Measurements from ENCODE around the gene COASY.
A peak's percentile ranks its signal among the peaks of the same experiment; 100 is the strongest.

The COASY gene

DNA sequence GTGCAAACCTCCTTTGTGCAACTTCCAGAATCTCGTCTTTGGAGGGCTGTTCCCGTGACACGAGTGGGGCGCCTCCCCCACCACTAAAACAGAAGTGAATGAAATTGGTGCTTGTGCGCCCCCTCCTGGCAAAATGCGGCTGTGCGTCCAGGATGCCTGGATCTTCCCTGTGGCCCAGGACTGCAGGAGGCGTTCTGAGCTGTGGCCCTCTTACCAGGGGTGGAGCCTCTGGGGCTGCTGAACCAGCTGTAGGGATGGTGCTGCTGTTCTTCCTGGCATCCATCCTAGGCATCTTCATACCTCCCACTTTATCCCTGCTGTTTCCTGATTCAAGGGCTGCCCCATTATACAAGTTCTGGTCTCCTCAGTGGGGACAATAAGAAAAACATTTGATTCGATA is 44.4 kb upstream of the COASY start:
- H3K27ac ChIP-seq, result peak overlapping the region; percentile 97
- ChIA-PET CTCF (interaction anchor here (0.5 to 2.4 kb wide), 8 partner anchors 10 to 197 kb away, joined by 3 to 14 read pairs (median 4); no protein-coding TSS in a partner anchor), POLR2A (ENCODE audit: low non-redundant PET) (no interaction called here)
- TF ChIP-seq, protein P1, sequence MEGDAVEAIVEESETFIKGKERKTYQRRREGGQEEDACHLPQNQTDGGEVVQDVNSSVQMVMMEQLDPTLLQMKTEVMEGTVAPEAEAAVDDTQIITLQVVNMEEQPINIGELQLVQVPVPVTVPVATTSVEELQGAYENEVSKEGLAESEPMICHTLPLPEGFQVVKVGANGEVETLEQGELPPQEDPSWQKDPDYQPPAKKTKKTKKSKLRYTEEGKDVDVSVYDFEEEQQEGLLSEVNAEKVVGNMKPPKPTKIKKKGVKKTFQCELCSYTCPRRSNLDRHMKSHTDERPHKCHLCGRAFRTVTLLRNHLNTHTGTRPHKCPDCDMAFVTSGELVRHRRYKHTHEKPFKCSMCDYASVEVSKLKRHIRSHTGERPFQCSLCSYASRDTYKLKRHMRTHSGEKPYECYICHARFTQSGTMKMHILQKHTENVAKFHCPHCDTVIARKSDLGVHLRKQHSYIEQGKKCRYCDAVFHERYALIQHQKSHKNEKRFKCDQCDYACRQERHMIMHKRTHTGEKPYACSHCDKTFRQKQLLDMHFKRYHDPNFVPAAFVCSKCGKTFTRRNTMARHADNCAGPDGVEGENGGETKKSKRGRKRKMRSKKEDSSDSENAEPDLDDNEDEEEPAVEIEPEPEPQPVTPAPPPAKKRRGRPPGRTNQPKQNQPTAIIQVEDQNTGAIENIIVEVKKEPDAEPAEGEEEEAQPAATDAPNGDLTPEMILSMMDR (conservative IDR thresholded peaks at IDR 0.05; ENCODE audit: low read depth), result peak; percentile 94
- DNase-seq (ENCODE audit: low spot score), result peak; percentile 92

DNA sequence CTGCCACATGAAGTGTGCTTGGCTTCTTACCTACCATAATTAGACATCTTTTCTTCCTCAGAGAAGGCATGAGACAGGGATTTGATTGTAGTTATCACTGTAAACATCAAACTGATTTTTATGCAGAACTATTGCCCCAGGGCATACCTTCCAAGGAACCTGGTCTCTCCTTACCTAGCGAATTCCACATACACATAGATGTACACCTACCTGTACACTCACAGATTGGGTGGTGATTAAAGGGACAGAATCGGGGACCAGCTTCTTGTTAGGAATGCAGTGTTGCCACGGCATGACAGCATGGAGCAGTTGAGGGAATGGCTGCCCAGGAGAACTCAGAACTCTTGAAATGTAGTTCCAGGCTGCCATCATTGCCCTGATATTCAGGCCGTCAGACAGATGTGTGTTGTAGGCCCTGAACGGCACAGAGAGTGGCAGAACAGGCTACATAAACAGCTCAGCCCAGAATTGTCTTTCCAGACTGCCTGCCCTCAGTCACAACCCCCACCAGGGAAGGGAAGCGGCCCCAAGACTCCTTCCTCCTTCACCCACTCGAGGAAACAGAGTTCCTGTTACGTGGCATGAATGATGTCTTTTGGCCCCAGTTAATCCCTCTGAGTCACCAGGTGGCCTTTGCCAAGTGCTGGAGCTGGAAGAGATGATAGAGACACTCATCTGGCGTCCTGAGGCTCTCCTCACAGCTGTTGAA is 43.7 kb upstream of the COASY start:
- peak overlapping the region; percentile 97 for H3K27ac ChIP-seq
- ChIA-PET CTCF (interaction anchor here (0.5 to 2.4 kb wide), 10 partner anchors 9 to 197 kb away, joined by 3 to 14 read pairs (median 4); no protein-coding TSS in a partner anchor), POLR2A (ENCODE audit: low non-redundant PET) (interaction anchor here (1.5 kb wide), 1 partner anchor 95 kb away, joined by 4 read pairs; the partner anchor contains the start of gene CAVIN1)
- DNase-seq (ENCODE audit: low spot score), result peak; percentile 84
- TF ChIP-seq, protein P1 (conservative IDR thresholded peaks at IDR 0.05; ENCODE audit: low read depth), result no peak

DNA sequence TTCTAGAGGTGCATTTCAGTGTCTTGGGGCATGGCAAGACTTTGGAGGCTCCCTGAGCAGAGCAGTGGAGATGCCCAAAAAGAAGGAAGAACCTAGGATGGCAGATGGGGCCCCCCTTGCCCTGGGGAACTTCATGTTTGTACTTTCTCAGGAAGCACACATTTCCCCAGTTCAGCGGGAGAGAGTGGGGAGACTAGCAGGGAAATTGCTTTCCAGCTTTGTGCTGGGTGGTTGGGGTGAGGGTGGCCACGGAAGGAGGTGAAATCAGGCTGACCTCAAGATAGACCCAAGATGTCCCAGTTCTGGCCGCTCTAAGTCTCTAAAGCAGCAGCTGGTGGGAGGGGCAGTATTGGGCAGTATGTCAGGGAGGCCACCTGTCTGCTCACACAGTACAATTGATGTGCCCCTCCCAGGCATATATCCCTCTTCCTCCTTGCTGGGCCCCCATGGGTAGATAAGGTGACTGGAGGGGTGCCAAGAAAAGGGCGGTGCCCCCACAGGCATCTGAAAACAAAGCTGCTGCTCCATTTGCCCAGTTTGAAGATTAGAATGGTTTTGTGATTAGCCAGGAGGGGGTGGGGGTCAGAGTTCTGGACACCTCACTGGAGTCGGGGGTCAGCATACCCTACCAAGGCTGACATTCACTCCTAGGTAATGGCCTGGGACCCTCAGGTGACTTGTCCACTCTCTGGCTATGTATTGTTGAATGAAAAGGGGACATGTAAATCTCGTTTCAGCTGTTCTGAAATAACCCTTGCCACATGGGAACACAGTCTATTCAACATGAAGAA is 43.0 kb upstream of the COASY start:
- POLR2A ChIA-PET (ENCODE audit: low non-redundant PET), result interaction anchor here (1.0 to 1.5 kb wide), 2 partner anchors 32 to 96 kb away, joined by 3 to 4 read pairs; partner anchors contain the start of gene CAVIN1
- TF ChIP-seq, protein P1 (conservative IDR thresholded peaks at IDR 0.05; ENCODE audit: low read depth), result no peak
- CTCF ChIA-PET, result interaction anchor here (0.6 to 2.4 kb wide), 4 partner anchors 8 to 207 kb away, joined by 3 to 14 read pairs (median 4); no protein-coding TSS in a partner anchor
- peak; percentile 29 for DNase-seq (ENCODE audit: low spot score)
- H3K27ac ChIP-seq, result peak overlapping the region; percentile 97

DNA sequence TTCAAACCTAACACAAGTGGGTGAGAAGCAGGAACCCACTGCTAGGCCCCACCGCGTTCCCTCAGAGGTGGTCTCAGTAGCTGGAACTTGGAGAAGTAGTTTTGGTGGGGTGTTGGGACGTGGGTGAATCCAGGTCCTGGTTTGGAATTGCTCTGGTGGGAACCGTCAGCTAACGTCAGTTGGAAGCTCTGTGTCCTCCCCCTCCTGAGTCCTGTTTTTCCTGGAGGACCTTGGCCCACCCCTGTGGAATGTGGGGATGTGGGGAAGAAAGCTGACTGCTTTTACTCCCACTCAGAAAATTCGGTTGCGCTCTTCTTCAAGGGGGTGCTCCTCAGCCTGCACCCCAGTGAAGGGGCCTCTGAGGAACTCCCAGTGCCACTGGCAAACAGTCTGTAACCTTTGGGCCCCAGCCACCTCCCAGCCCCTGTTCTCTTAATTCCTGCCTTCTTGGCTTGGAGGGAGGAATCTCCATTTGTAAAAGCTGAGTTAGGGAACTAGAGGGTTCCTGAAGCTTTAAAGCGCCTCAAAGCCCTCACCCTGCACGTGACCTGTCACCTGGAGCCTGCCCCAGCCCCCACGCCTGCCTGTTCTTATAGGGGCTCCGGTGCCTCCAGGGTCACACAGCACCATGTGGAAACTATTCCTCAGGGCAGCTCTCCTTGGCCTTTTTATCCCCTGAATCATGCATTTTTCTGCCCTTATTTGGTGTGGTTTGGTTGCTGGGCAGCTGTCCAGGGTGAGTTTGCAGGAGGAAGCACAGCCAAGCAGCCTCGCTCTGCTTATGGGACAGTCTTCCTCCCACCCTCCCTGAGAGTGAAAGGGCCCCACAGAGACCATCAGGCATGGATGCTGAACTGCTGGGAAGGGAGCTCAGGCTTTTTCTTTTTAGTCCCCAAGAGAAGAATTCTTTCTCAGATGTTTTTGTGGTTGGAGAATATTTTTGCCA is 42.1 kb upstream of the COASY start:
- POLR2A ChIA-PET (ENCODE audit: low non-redundant PET), result interaction anchor here (0.9 to 1.5 kb wide), 3 partner anchors 10 to 97 kb away, joined by 3 to 6 read pairs (median 4); partner anchors contain the start of gene CAVIN1
- CTCF ChIA-PET, result interaction anchor here (0.6 to 1.1 kb wide), 5 partner anchors 34 to 207 kb away, joined by 3 to 4 read pairs (median 3); no protein-coding TSS in a partner anchor
- TF ChIP-seq, protein P1 (conservative IDR thresholded peaks at IDR 0.05; ENCODE audit: low read depth), result no peak
- DNase-seq (ENCODE audit: low spot score), result peak; percentile 91
- peak overlapping the region; percentile 97 for H3K27ac ChIP-seq

DNA sequence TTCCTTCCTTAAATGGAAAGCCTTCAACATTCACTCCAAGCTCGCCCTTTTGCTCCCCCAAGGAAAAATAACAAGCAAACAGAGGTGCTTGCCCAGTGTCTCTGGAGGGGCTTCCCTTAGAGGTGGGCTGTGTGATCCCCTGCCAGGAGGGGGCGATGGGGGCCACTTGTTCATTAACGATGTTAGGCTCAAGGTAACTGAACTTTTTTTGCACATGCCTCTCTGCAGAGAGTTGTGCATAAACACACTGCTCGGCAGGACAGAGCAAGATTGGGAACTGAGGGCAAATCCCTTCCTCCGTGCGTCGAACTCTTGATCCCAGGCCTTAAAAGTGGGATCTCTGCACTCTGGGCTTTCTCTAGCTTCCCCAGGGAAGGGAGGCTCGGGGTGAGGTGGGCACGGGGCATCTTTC is 41.4 kb upstream of the COASY start:
- TF ChIP-seq, protein P1 (conservative IDR thresholded peaks at IDR 0.05; ENCODE audit: low read depth), result peak; percentile 19; the same call in 1 of the 2 replicates
- peak overlapping the region; percentile 97 for H3K27ac ChIP-seq
- ChIA-PET CTCF (interaction anchor here (0.6 to 1.0 kb wide), 5 partner anchors 35 to 198 kb away, joined by 3 read pairs; no protein-coding TSS in a partner anchor), POLR2A (ENCODE audit: low non-redundant PET) (interaction anchor here (0.9 kb wide), 1 partner anchor 9 kb away, joined by 6 read pairs; no protein-coding TSS in a partner anchor)
- no peak for DNase-seq (ENCODE audit: low spot score)
